GDM1 (cell line): Measurements from ENCODE around the gene BTNL9.
"Not testable (repeated sequence)": the region's sequence is repeated elsewhere in the genome, so short reads cannot be mapped to it uniquely, and the experiment has no call there.

Source experiments
- DNase-seq: peaks from one replicate; lab custom pipeline; 2025; lab: John Stamatoyannopoulos, UW

The BTNL9 gene

DNA sequence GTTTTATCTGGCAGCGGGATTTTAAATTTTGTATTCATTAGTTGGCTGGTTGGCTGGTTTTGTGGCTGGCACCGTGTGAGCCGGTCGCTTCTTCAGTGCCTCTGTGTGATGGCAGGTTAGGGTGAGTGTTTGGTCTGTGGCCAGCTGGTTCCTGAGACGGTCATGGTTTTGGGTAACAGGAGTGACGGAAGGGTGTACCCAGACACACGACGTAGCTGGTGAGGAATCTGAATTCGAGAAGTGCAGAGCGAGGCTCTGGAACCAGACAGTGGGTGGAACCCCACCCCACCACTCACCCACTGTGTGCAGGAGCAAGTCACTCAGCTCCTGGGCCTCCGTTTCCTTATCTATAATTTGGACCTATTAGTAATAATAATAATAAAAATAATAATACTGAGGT lies 2.7 kb downstream of the BTNL9 start:
- no peak for DNase-seq

DNA sequence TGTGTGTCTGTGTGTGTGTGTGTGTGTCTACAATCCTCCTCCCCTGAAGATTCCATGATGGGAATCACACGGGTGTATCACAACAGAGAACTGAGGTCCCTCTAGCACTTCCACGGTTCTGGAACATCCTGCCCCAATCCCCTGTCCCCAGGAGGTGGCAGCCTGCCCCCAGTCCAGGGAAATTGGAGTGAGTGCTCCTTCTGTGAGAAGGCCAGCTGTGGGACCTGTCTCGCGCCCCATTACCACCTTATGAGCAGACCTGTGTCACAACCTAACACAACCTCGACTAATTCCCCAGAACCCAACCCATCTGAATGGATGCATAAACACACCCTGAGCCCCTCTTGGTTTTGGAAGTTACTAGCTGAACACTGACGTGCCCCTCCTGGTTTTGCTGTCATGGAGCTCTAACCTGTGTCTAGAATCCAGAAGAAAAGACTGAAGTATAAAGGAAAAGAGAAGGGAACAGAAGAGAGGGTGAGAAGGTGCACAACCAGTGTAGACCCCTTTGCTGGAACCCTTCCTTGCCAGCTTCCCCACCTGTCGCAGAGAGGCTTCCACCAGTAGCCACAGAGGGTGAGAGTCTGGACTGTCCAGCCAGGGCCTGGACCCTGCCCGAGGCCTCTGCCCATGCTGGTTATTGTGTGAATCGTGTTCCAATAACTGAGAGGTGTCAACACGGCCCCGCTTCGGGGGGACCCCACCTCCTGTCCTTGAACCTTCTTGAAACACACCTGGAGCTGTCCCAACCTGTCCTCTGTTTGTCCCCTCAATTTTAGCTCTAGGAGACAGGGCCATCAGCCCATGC lies 3.4 kb downstream of the BTNL9 start:
- DNase-seq: no peak

DNA sequence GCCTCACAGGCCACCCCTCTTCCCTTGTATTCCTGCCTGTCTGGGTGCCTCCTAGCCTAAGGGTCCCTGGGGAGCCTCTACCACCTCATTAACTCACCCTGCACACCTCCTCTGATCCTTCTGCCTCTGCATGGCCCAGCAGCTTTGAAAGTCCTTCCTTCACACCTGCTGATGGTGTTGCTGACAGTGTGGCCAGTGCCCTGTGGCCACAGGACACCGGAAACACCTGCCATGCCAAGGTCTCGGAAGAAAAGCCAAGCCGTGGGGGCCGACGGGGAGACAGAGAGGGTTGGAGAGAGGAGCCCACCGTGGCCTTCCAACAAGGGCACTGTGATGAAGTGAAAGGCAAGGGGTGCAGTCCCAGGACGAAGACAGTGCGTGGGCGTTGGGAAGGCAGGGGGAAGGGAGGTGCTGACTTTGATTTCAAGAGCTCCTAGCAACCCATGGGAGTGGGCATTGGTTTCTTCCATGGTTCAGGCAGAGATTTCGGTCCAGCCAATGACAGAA lies 4.1 kb downstream of the BTNL9 start:
- DNase-seq: no peak

DNA sequence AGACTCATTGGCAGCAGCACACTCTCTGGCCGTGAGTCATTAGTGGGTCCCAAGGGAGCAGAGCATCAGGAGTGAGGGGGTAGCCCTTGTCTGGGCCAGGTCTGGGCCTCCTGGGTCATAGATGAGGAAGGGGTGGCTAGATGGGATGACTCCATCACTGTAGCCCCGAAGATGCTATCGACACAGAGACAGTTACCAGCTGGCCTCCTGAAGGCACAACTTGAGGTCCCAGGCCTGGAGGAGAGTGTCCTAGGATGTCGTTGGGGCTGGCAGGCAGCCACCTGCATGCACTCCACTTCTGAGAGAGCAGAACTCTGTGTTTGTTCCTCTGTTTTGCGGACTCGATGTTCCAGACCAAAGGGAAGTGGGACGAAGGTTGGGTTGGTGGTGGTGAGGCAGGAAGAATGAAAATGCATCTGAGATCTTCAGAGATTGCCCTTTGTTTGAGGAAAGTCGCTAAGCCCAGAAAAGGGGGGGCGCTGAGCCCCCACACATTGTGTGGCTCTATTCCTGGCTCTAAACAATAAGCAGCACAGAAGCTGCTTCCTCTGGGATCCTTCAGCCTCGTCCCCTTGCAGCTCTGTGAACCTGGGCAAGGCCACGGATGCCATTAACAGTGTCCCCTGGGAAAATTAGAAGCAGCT lies 4.7 kb downstream of the BTNL9 start:
- no peak for DNase-seq

DNA sequence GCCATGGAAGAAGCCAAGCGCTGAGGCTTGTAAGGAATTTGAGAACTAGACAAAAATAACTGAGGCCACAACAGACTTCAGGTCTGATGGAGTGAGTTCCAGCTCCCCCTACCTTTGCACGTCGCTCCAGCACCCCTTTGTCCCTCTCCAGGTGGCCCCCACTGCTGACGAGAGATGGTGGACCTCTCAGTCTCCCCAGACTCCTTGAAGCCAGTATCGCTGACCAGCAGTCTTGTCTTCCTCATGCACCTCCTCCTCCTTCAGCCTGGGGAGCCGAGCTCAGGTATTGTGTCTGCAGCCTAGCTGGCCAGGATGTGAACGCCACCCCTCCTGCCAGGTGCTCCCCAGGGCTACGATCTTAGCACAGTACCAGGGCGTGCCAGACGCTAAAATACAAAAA lies 5.2 kb downstream of the BTNL9 start:
- no peak for DNase-seq

DNA sequence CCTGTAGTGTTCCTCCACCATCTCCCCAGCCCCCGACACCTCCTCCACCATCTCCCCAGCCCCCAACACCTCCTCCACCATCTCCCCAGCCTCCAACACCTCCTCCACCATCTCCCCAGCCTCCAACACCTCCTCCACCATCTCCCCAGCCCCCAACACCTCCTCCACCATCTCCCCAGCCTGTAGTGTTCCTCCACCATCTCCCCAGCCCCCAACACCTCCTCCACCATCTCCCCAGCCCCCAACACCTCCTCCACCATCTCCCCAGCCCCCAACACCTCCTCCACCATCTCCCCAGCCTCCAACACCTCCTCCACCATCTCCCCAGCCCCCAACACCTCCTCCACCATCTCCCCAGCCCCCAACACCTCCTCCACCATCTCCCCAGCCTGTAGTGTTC lies 5.8 kb downstream of the BTNL9 start:
- not testable (repeated sequence) for DNase-seq

DNA sequence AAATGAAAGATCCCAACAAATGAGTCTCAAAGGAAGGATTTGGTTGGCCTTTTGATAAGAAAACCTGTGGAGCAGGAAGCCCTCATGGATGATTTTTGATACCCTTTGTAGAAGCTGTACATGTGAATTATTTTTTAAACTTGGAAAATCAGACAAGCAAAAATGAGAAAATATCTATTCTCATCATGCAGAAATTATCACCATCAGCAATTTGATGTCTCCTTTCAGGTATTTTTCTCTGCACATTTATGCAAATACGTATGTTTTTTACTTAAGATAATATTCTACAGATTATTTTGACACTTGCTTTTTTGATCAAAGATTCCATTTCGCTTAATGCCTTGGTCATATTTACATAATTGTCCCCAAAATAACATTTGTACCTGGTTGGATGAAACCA lies 7.2 kb downstream of the BTNL9 start:
- no peak for DNase-seq

DNA sequence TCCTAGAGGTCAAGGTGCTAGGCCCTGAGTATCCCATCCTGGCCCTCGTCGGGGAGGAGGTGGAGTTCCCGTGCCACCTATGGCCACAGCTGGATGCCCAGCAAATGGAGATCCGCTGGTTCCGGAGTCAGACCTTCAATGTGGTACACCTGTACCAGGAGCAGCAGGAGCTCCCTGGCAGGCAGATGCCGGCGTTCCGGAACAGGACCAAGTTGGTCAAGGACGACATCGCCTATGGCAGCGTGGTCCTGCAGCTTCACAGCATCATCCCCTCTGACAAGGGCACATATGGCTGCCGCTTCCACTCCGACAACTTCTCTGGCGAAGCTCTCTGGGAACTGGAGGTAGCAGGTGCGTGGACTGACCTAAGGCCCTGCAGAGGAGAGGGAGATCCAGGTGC lies 7.9 kb downstream of the BTNL9 start:
- DNase-seq: no peak

DNA sequence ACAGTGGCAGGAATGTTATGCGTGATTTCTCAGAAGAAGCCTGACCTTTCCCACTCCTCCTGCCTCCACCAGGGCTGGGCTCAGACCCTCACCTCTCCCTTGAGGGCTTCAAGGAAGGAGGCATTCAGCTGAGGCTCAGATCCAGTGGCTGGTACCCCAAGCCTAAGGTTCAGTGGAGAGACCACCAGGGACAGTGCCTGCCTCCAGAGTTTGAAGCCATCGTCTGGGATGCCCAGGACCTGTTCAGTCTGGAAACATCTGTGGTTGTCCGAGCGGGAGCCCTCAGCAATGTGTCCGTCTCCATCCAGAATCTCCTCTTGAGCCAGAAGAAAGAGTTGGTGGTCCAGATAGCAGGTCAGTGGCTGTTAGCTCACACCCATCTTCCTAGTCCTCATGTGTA lies 9.9 kb downstream of the BTNL9 start:
- DNase-seq: no peak

DNA sequence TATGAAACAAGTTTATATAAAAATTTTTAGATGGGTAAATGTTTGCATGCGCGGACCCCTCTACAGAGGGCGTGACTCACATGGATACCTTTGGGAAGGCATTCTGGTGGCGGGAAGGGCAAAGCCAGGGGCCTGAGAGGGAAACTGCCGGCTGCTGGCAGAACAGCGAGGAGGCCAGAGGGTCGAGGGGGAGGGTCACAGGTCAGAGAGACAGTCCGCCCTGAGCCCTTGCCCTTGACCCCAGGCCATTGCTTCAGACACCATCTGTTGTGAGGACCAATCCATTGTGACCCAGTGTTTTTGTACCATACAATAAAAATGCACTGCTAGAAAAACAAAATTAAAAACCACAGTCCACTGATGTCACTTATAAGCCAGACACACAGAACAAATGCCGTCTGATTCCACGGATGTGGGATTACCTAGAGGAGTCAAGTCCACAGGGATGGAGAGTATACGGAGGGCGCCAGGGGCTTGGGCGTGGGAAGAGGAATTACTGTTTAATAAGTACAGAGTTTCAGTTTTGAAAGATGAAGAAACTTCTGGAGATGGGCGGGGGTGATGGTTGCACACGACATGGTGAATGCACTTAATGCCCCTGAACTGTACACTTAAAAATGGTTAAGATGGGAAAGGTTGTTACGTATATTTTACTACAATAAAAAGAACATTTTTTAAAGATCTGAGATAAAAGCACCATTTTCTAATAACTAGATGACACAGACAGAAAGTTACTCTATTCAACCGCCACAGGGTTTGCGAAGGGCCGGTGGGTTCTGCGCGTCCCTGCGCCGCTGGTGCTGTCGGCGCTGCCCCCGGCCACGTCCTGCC lies 12.0 kb downstream of the BTNL9 start:
- DNase-seq: no peak

DNA sequence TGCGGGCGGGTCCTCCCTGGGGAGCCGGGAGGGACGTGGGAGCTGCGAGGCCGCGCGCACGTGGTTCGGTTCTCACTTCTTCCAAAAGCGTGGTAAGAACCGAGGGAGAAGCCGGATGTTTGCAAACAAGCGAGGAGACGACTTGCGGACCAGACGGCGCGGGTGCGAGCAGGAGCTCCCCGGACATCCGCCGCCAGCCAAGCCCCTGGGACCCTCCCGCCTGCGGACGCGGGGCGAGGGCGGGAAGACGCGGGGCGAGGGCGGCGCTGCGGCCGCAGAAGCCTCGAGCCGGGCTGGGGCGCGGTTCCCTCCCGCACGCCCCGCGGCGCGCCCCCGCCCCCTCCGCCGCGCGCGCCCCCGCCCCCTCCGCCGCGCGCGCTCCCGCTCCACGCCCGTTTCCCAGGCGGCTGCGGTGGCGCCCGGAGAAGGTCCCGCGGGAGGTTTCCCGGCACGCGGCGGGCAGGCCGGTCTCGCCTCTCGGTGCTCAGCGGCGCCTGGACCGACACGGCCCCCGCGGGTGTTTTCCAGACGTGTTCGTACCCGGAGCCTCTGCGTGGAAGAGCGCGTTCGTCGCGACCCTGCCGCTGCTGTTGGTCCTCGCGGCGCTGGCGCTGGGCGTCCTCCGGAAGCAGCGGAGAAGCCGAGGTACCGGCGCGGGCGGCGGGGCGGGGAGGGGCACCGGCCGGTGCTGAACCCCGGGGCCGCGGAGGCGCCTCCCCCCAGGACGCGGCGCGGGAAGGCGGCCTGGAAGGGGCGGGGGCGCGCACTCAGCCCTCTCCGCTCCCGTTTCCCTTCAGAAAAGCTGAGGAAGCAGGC lies 12.8 kb downstream of the BTNL9 start:
- DNase-seq: no peak

DNA sequence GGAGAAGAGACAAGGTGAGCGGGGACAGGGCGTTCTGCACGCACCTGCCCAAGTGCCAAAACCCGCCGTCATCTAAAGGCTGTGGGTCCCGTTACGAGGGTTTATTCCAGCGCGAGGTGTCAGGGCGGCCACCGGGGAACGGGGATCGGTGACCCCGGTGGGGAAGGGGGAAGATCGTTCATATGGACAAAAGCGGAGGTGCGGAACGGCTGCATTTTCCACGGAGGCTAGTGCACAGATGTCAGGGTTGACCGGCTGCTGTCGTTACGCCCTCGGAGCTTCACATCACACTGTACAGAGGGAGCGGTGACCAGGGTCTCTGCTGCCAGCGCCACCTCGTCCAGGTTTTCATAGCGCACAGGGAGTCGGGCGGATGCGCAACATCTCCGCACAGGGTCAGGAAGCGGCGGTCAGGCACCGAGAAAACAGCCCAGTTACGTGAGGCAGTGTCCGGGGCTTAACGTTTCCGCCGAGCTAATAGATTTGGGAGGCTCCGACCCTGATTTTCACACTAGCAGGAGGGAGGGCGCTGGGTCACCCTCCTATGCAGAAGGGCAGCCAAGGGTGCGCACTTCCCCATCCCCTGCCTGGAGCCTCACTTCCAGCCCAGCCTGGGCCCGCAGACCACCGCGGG lies 13.5 kb downstream of the BTNL9 start:
- no peak for DNase-seq

DNA sequence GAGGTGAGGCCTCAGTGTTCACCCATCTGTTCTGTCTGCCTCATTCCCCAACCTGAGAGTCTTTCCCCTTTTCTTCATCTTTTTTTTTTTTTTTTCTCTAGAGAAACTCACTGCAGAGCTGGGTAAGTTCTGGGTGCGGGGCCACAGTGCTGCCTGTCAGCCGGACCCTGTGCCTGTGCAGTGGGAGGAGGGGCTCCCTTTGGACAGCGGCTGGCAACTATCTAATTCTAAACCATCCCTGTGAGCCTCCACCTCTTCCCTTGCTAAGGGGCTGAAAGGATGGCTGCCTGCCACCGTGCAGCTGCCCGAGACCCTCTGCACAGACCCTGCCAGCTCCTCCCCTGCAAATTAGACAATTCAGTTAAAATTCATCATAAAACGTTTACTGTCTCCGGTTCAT lies 14.1 kb downstream of the BTNL9 start:
- no peak for DNase-seq

DNA sequence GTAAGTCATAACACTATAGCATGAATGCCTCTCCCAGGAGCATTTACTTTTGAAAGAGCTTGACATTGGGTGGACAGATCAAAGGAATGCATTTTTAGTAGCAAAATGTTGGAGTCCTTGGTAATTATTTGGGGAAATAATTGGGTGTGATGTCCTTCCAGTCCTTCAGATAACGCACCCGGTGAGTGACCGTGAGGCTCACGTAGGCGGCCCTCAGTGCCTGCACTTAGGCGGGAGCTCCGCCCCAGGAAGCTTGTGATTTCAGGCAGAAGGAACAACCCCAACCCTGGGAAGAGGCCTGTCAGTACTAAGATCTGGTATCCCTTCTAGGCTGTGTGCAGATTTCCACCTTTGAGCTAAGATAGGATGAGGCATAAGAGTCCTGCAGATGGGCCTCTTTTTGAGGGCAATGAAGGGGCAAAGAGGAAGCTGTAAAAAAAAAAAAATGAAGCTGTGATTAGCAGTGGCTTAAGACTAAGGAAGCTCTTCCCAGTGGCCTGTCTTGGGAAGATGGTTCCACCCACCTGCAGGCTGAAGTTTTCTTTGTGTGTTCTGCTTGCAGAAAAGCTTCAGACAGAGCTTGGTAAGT lies 14.9 kb downstream of the BTNL9 start:
- DNase-seq: no peak

DNA sequence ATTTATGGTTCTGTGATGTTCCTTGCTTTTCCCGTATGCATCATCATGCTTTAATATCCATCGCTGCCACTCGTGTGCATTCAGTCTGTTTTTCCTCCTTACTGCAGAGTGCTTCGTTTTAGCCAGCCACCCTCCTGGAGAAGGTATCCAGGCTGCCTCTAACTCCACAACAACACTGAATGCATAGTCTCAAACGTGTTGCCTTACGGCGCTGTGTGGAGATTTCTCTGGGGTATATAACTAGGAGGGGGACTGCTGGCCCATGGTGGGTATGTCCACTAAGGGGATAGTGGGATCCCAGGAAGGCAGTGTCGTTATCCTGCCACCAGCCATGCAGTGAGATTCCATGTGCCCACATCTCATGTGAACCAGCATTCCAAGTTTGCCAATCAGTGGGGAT lies 16.4 kb downstream of the BTNL9 start:
- DNase-seq: no peak

DNA sequence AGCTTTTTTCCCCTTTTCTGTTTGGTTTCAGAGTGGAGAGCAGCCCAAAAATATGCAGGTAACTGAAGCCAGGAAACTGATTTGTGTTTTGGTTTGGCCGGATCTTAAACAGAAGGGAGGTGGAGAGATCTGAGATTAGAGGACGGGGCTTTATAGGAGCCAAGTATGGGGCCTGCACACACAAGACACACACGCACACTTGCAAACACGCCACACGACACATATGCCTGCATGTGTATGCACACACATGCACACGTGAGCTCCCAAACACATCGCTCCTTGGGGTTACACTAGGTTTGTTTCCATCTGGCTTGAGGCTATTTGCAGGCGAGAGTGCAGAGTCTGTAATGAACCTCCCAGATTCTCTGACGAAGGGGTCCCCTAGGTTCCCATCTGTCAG lies 18.3 kb downstream of the BTNL9 start:
- DNase-seq: no peak

DNA sequence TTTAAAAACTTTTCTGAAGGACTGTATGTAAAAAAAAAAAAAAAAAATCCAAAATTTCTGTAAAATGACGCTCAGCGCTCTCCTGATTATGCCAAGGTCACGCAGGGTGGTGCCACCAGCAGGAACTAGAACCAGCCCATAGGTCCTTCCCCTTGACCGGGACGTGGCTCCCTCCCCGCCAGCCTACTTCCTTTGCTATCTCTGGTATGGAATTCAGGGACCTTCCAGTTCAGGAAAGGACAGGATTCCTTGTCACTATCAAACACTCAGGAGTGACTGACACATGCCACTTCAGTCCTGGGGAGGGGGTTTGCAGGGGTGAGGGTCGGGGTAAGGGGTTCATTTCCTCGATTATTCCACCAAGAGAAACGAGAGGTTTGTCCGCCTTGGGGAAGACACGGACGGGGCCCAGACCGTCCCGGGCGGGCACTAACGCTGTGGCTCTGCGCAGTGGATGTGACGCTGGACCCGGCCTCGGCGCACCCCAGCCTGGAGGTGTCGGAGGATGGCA lies 18.8 kb downstream of the BTNL9 start:
- DNase-seq: no peak

DNA sequence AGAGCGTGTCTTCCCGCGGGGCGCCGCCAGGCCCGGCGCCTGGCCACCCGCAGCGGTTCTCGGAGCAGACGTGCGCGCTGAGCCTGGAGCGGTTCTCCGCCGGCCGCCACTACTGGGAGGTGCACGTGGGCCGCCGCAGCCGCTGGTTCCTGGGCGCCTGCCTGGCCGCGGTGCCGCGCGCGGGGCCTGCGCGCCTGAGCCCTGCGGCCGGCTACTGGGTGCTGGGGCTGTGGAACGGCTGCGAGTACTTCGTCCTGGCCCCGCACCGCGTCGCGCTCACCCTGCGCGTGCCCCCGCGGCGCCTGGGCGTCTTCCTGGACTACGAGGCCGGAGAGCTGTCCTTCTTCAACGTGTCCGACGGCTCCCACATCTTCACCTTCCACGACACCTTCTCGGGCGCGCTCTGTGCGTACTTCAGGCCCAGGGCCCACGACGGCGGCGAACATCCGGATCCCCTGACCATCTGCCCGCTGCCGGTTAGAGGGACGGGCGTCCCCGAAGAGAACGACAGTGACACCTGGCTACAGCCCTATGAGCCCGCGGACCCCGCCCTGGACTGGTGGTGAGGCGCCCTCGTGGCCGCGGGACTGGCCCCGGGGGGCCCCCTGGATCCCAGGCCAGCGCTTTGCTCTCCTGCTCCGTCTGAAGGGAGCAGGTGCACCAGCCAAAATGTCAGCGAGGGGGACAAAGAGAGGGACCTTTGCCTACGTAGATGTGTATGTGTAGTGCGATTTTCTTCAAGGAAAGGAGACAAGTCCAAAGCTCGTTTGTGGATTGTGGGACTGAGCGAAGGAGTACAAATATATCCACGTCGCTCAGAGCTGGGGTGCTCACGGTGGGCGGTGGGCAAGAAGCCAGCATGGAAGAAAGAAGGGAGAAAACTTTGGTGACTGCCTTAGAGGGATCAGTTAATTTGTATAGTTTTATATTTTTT lies 19.5 kb downstream of the BTNL9 start:
- no peak for DNase-seq

DNA sequence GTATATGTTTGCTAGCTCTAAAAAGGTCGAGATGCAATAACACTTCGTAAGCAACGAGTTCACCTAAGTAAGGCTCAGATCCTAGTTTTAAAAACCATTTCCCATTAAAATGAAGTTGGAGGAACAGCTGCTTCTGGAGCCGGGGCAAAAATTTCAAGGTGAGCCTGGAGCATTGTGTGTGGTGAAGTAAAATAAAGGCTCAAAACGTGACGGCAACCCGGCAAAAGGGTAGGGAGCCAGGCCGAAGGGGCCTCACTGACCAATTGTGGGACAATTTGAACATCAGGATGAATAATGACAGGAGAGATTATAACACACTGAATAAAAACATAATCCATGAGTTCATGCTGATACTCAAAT lies 20.1 kb downstream of the BTNL9 start:
- no peak for DNase-seq

DNA sequence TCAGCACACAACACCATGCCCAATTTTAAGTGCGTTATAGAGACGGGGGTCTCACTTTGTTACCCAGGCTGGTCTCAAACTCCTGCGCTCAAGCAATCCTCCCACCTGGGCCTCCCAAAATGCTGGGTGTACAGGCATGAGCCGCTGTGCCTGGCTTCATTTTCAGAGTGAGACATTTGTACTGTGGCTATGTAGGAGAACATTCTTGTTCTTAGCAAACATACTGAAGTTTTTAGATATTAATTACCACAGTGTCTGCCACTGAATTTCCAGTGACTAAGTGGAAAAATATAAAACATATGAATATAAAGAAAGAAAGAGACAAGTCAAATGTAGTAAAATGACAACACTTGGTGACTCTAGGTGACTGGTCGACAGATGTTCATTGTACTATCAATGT lies 20.9 kb downstream of the BTNL9 start:
- no peak for DNase-seq
